CD4-positive, alpha-beta T cell treated with Interferon alpha-2 for 1 hour (primary cell): ENCODE results near the gene GLCE.
"Not testable (repeated sequence)": the region's sequence is repeated elsewhere in the genome, so short reads cannot be mapped to it uniquely, and the experiment has no call there.

Experiments
- DNase-seq, 2 donors: peaks; one replicate each; pipeline ENCODE4 v3.0.0-alpha.2; 2020 to 2022

GLCE gene

DNA sequence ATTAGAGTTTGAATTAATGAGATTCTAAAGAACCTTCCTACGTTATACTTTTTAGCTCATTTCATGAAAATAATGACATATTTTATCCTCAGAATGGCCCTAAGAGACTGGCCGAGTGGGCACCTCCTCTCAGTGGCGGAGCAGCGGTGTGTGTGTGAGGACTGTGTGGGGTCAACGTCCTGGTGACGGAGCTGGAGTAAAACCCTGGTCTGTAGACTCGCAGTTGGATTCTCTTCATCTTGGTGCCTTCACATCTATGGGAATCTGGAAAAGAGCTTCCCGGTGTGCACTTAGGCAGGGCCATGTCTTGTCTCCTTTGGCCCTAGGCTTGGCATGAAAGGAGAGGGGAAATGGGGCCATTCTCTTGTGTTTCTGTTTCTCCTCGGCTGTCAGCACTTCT is 116.9 kb downstream of the GLCE start:
- no peak for DNase-seq

DNA sequence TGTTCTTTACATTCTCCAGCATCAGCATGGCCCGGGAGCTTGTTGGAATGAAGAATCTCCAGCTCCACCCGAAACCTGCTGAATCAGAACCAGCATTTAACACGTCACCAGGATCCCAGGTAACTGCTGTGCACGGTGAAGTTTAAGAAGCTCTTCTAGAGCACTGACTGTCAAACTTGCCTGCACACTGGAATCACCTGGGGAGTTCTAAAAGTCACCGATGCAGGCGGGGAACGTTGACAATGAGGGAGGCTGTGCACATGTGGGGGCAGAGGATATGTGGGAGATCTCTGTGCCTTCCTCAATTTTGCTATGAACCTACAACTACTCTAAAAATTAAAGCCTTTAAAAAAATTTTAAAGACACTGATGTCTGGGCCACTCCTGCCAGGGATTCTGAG is 119.2 kb downstream of the GLCE start:
- DNase-seq = no peak

DNA sequence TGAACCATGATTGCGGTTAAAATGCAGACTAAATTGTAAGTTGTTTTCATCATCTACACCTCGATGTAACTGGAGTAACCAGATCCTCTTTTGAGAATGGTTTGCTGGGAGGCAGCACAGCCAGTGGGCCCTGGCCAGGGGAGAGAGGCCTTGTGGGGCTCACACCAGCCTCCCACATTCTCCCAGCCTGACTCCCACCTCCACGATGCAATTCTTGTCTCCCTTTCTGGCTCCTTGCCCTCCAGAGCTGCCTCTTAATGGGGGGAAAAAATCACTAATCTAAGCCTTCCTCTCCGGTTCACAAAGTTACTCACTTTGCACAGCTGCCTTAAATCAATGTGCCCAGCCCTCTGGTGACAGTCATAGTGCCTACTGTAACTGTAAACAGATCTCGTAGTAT is 120.3 kb downstream of the GLCE start:
- no peak for DNase-seq

DNA sequence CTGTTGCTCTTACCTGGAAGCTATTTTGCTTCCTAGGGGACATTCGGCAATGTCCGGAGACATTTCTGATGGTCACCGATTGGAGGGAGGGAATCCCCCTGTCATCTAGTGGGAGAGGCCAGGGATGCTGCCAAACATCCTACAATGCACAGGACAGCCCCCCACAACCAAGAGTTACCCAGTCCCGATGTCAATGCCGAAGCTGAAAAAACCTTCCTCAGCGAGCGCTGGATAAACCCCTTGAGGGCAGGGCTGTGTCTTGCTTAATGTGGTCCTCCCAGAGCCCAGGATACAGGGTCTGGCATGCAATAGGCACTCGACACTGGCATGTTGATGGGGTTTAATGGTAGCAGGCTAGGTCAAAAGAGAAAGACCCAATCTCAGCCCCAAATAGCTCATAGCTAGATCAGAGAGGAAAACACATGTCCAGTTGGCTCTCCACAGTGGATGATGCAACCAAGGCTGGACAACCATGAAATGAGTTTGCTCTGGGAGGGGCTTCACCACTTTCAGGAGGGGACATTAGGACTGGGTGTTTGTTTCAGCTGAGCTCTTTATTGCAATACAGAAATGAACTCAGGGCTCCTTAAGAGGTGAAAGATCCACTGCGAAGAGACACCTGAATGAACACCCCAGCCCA is 121.8 kb downstream of the GLCE start:
- DNase-seq = no peak

DNA sequence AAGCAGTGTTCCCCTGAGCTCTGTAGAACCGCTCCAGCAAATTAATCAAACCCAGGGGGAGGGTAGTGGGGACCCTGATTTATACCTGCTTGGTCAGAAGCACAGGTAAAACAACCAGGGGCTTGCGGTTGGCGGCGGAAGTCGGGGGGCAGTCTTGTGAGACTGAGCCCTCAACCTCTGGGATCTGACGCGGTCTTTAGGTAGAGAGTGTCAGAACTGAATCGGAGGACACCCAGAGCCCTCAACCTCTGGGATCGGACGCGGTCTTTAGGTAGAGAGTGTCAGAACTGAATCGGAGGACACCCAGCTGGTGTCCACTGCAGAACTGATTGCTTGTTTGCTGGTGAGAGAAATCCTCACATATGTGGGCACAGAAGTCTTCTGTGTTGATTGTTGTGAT is 125.4 kb downstream of the GLCE start:
- DNase-seq = no peak

DNA sequence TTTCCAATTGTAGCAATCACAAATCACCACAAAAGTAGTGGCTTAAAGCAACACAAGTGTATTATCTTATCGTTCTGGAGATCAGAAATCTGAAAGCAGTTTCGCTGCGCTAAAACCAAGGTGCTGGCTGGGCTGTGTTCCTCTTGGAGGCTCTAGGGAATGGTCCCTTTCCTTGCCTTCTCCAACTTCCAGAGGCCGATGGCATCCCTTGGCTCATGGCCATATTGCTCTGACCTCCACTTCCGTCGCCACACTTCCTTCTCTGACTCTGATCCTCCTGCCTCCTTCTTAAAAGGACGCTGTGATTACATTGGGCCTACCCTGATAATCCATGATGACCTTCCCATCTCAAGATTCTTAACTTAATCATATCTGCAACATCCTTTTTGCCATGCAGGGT is 127.6 kb downstream of the GLCE start:
- no peak for DNase-seq

DNA sequence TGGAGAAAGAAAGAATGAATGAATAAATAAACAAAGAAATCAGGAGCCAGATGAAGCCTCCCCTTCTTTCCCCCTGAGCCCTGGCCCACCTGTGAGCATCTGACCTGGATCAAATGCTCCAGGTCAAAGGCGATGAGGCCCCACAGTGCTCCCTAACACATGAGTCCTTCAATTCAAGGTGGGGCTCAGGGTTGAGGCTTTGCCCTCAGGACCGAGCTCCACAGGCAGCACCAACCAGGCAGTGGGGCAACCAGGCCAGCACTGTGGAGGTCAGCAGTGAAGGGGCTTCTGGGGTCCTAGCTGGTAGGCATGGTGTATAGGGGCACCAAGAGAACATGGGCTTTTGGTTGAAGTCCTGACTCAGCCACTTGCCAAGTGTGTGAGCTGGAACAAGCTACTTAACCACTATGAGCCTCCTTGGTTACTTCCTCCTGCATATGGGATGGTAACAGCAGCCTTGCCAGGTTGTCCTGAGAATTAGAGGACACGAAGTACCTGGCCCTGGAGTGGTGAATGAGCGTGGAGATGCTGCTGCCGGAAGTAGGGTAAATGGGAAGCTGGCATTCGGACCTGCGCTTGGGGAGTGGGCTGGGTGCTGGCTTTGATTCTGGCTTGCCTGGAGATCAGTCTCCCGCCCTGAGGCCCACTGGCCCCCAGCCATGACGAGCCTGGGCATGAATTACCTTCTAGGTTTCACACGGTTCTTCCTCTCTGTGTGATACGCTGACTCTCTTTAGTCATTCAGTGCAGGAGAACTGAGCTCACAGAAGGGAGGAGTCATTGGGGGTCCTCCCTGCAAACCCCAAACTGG is 128.3 kb downstream of the GLCE start:
- no peak for DNase-seq

DNA sequence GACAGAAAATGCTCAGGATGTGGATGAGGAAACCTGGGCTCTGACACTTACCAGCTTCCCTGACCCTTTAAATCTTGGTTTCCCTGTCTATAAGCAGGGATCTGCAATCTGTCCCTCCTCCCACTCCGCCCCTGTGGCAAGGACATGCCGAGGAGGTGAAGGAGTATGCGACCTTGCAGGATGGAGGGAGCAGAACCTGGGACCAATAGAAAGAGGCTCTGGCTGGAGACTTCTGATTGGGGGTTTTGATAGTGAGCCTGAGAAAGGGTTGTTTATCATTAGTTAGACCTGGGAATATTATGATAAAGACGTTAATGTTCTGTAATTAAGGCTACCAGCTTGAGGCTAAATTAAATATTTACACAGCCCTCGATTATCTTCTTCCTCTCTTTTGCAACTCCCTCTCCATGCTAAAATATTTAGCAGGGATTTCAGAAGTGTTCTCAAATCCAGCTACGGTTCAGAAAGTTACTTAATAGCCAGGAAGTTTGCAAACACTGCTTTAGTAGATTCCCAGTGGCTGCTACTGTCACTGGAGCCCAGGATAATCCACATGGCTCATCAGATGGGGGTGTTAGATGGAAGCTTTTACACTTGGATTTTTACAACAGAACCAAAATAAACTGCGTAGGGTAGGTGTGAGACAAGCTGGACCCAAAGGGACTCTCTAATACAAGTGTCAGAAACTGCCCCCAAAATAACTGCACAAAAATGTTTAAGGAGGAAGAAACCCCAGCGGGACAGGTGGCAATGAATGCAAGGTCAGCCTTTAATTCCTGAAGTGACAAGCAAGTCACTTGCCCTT is 129.1 kb downstream of the GLCE start:
- no peak for DNase-seq

DNA sequence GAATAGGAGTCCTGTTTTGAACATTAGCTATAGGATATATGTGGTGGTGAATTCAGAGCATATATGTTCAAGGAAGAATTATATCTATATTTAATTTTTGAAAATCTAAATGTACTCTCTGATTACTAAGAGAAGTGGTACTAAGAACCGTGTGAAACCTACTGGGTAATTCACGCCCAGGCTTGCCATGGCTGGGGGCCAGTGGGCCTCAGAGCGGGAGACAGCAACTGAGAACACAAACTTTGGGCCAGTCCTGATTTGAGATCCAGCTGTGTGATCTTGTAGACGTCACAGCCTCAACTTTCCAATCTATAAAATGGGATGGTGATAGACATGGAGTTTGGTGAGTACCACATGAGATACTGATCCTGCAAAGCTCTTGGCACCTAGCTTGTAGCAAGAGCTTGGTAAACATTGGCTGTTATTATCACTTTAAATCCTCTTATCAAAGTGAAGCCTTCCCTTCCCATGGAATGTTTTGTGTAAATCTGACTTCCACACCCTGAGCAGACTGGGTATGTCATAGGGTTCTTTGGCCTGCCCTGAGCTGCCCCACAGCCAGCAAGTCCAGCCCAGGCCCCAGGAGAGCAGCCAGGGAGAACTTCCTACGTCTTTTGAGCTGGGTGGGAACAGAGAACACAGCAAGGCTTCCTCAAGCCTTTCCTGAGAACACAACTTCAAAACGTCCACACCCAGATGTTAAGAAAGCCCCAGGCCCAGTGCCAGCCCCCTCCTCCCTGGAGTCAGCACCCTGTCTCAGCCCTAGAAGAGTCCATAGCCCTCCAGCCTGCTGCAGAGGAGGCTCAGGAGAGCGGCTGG is 130.1 kb downstream of the GLCE start:
- no peak for DNase-seq

DNA sequence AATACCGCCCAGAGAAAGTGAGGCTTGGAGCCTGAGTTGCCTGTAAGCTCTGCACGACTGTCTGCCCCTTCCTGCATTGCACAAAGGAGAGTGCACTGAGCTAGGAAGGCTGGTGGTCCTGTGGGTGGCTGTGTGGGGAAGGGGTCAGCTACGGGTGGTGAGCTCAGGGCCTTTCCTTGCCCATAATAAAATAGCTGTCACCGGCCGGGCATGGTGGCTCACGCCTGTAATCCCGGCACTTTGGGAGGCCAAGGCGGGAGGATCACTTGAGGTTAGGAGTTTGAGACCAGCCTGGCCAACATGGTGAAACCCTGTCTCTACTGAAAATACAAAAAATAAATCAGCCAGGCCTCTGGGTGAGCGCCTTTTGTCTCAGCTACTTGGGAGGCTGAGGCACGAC is 131.2 kb downstream of the GLCE start:
- not testable (repeated sequence) for DNase-seq

DNA sequence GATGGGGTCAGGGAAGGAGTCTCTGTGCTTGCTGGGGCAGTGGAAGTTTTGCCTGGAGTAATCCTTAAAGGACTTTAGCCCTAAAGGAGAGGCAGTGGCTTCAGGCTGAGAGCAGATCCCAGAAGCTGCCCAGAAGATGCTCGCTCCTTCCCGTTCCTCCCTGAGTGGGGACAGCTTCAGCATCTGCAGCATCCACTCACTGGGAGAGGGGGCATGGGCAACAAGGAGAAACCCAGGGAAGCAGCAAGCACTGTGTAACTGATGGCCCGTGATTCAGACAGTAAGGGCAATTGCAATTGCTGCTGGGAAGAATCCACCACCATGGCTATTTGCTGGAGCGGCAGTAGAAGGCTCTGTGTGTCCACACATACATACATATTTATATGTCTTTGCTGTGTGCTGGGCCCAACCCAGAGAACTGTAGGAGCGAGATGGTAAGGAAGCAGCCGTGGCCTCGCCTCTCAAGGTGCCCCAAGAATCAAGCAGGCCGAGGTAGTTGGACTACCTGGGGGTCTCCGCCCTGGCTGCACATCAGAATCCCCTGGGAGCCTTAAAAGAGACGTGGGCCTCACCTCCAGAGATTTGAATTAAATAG is 132.5 kb downstream of the GLCE start:
- no peak for DNase-seq

DNA sequence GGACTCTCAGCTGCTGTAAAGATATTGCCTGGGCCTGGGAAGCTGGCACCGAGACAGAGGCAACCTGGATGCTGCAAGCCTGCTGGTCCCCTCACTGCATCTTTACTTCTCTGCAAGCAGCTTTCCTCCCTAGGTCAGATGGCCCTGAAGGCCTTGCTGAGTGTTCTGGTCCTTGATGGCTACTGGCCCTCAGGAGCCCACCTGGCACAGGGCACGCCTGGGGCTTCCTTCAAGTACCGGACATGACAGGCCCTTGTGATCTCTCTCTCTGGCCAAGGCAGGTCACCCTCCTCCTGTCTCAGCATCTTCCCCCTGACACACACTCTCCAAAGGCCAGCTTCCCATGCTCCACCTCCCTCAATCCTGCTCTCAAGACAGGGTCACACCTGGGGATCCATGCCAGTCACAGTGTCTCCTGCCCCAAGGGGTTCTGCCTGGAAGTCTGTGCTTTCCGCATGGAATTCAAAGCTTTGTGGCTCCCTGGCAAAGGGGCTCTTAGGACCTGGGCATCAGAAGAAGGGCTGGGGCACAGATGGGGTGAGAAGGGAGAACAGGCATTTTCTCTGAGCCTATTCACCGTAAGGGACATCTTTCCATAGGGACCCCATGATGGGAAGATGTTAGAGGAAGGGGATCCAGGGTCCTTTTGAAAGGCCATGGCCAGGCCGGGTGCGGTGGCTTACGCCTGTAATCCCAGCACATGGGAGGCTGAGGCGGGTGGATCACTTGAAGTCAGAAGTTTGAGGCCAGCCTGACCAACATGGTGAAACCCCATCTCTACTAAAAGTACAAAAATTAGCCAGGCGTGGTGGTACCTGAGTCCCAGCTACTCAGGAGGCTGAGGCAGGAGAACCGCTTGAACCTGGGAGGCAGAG is 133.5 kb downstream of the GLCE start:
- DNase-seq = no peak

DNA sequence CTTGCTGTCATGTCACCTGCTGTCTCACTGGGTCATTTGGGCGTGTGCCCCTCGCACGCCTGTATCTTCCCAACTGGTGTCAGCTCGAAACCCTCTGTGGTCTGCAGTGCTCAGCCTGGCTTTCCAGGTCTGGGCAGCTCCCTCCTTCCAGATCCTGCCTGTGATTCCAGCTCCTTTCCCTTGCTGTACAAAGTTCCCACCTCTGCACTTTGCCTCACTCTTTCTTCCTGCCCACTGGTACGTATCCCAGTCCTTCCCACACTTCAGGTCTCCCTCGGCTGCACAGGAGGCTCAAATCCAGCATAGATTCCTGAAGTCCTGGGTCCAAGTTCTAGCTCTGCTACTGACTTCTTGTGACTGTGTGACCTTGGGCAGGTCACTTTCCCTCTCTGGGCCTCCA is 136.2 kb downstream of the GLCE start:
- no peak for DNase-seq

DNA sequence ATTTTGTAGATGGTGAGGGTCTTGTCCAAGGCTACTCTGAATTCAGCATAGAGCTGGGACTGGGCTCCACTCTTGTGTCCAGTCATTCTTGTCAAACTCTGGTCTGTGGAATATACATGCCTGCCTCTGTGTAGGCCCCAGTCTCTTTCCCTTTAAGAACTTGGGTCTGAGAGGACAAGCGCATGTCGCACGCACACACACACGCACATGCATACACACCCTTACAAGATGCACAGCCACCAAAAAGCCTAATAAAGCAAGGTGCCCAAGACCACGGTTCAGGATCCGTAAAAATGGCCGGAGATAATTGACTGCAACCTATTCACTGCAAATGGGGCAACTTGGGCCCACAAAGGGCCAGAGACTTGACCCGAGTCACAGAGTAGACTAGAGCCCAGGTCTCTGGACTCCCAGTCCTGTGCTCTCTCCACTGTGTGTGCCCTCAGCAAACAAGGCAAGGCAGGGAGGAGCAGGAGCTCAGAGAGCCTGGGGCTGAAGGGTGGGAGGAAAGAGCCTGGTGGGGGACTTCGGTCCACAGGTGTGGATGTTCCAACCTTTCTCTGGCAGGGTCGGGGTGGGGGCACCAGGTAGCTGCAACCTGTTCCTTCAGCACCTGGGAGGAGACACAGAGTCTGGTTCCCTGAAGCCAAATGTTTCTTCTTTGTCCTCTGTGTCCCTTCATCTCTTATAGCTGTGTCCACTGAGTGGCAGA is 137.4 kb downstream of the GLCE start:
- no peak for DNase-seq

DNA sequence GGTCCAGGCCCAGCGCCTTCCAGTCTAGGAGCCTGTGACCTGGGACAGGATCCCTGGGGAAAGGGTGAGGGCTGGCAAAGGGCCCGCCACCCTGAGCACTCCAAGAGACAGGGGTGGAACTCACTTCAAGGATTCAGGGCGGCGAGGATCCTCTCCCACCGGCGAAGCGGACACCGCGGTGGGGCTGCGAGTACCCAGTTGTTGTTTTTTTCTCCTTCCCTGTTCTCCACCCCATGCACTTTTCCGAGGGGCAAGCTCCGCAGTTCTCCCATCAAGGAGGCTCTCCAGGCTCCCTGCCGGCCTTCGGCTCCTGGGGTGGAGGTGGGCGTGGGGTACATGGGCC is 137.9 kb downstream of the GLCE start:
- DNase-seq = no peak

DNA sequence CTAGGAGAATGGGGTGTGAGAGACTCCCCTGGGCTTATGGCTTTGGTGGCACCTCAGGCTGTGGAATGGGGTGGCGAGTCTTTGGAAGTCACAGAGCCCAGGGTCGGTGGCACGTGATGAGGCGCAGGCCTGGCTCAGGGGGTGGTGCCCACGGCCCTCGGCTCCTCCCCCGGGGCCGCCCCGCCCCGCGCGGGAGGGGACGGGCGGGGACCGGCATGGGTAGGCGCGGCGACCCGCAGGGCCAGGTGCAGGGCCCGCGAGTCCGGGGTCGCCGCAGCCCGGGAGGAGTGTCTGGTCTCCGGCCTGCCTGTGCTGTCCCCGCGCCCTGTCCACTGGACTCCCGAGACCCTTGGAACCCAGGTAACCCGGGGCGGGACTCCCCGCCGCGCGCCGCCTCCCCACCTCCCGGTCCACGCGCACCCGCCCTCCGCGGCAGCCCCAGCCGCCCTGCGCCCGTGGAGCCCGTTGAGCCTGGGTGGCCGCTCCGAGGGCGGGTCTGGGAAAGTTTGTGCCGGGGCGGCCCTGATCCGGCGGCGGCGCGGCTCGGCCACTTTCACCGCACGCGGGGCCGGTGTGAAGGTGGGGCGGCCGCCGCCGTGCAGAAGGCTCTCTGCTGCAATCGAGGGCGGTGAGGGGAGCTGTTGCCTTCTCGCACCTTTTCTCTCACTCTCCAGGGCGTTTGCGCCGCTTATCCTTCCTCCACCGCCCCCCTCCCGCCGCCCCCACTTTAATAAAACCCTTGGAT is 138.4 kb downstream of the GLCE start, which contains the start of gene PAQR5:
PAQR5 (plus strand) TSS at position 216 of the 745 bp plus-strand sequence. CDS start 61,169 bp downstream, outside the sequence.
- DNase-seq = no peak

DNA sequence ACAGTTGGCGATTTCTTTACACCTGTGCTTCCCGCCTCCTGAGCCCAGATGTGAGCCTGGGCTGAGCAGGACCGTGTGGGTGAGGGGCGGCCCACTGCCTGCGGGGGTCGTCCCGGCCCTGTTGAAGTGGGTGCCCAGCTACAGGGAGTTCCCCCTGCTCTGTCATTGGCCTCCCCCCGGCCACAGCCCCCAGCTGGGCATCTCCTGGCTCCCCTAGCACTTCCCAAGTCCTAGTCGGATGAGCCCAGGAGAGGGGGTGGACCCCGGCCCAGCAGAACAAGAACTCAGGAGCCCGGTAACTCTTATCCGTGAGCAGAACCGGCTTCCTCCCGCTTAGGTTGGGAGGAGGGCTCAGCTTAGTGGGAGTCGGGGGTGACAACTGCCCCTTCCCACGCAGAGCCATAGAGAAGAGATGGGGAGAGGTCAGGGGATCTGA is 139.0 kb downstream of the GLCE start:
- no peak for DNase-seq

DNA sequence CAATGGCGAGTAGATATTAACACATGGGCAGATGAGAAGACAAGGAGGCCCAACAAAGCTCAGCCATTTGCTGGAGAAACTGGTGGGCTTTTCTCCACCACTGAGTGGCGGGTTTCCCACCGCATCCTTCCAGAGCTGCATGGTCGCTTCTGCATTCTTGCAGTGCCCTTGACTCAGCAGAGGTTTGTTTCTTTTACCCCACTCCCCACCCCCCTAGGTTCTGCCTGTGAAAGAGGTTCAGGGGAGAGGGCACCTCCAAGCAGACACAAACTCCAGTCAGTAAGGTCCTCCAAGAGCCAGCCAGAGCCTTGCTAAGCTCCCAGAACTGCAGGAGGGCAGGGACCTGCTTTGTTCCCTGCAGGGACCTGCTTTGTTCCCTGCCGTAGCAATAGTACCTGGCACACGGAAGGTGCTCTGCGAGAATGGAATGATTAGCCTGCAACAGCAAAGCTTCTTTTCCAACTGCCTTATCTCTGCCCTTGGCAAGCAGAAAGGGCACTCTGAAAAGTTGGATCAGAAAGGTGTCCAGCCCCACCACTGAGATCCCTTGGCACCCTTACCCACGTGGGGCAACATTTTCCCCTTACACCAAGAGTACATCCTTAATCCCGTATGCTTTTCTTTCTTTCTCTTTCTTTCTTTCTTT is 139.6 kb downstream of the GLCE start:
- no peak for DNase-seq

DNA sequence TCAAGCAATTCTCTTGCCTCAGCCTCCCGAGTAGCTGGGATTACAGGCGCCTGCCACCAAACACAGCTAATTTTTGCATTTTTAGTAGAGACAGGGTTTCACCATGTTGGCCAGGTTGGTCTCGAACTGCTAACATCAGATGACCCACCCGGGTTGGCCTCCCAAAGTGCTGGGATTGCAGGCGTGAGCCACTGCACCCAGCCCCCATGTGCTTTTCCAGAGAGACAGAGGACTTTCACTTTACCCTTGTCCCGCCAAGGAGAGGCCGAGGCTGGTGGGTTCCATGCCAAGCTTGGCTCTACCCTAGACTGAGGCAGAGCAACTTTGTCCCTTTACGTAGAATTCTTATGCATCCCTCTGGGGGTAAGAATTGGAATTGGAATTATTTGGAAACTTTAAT is 140.7 kb downstream of the GLCE start:
- DNase-seq = not testable (repeated sequence)
